ENCODE results near the gene SERPINA1. TPM values are rescaled to one million over a fixed set of nuclear protein-coding genes. Genes with fewer than 3 reads are reported as not detected.

SERPINA1 gene
- total and polyA plus RNA-seq, 2 of the 13 experiments (the other 11 are each of a cell fraction or from before 2014, with no cell fraction given), result 3,266 to 11,015 TPM

DNA sequence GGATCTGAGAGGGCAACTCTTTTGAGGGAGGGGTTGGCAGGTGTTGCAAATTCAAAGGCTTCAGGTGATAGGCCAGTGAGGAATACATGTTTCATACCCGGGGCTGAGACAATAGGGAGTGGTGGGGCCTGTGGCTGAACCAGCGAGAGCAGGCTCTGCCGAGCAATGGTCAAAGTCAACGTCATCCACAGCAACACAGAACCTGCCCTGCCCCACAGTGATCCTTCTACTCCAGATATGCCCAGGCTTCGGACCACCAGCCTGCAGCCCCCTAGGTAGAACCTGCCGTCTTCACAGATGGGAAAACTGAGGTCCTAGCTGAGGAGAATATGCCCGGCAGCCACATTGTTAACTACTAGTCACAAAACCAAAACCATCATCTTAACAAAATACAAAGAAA, 4.1 kb downstream of the SERPINA1 start (continued):
- TF ChIP-seq ZSCAN25 (CRISPR knock-in tag; IDR thresholded peaks at IDR 0.05), result no peak
- TF ChIP-seq MAZ (IDR thresholded peaks at IDR 0.05; ENCODE audit: borderline replicate concordance, low read depth, low read length), result no peak
- 0 out of 2 replicates have a peak, but pooled peaks have one; percentile 36 for TF ChIP-seq MAZ (CRISPR knock-in tag; IDR thresholded peaks at IDR 0.05; ENCODE audit: low read depth)
- peak; percentile 71; the same call in 1 of the 2 replicates for TF ChIP-seq HNRNPL (IDR thresholded peaks at IDR 0.05; ENCODE audit: low read depth, low read length)
- TF ChIP-seq RFXANK (CRISPR knock-in tag; IDR thresholded peaks at IDR 0.05), result no peak
- TF ChIP-seq ZNF660 (CRISPR knock-in tag; IDR thresholded peaks at IDR 0.05; ENCODE audit: borderline replicate concordance, low read depth), result no peak
- no peak for TF ChIP-seq ZNF12 (CRISPR knock-in tag; IDR thresholded peaks at IDR 0.05)
- TF ChIP-seq, protein P1, sequence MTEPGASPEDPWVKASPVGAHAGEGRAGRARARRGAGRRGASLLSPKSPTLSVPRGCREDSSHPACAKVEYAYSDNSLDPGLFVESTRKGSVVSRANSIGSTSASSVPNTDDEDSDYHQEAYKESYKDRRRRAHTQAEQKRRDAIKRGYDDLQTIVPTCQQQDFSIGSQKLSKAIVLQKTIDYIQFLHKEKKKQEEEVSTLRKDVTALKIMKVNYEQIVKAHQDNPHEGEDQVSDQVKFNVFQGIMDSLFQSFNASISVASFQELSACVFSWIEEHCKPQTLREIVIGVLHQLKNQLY (CRISPR knock-in tag; IDR thresholded peaks at IDR 0.05), result no peak
- TF ChIP-seq CAMTA2 (CRISPR knock-in tag; IDR thresholded peaks at IDR 0.05; ENCODE audit: borderline replicate concordance), result no peak
- TF ChIP-seq, protein P2, sequence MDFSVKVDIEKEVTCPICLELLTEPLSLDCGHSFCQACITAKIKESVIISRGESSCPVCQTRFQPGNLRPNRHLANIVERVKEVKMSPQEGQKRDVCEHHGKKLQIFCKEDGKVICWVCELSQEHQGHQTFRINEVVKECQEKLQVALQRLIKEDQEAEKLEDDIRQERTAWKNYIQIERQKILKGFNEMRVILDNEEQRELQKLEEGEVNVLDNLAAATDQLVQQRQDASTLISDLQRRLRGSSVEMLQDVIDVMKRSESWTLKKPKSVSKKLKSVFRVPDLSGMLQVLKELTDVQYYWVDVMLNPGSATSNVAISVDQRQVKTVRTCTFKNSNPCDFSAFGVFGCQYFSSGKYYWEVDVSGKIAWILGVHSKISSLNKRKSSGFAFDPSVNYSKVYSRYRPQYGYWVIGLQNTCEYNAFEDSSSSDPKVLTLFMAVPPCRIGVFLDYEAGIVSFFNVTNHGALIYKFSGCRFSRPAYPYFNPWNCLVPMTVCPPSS (IDR thresholded peaks at IDR 0.05), result no peak
- TF ChIP-seq, protein P3, sequence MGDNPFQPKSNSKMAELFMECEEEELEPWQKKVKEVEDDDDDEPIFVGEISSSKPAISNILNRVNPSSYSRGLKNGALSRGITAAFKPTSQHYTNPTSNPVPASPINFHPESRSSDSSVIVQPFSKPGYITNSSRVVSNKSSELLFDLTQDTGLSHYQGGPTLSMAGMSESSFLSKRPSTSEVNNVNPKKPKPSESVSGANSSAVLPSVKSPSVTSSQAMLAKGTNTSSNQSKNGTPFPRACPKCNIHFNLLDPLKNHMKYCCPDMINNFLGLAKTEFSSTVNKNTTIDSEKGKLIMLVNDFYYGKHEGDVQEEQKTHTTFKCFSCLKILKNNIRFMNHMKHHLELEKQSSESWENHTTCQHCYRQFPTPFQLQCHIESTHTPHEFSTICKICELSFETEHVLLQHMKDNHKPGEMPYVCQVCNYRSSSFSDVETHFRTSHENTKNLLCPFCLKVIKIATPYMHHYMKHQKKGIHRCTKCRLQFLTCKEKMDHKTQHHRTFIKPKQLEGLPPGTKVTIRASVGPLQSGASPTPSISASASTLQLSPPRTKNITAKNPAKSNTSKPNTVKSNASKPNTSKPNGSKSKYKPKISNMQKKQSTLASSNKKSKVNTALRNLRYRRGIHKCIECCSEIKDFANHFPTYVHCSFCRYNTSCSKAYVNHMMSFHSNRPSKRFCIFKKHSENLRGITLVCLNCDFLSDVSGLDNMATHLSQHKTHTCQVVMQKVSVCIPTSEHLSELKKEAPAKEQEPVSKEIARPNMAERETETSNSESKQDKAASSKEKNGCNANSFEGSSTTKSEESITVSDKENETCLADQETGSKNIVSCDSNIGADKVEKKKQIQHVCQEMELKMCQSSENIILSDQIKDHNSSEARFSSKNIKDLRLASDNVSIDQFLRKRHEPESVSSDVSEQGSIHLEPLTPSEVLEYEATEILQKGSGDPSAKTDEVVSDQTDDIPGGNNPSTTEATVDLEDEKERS (CRISPR knock-in tag; IDR thresholded peaks at IDR 0.05), result 0 out of 2 replicates have a peak, but pooled peaks have one; percentile 39
- TF ChIP-seq TRIM24 (CRISPR knock-in tag; IDR thresholded peaks at IDR 0.05), result no peak
- no peak for TF ChIP-seq NFE2L2 (IDR thresholded peaks at IDR 0.05; ENCODE audit: low read length)
- peak; percentile 41; the same call in 1 of the 2 replicates for TF ChIP-seq ZNF788 (CRISPR knock-in tag; IDR thresholded peaks at IDR 0.05; ENCODE audit: borderline replicate concordance)
- TF ChIP-seq REL (CRISPR knock-in tag; conservative IDR thresholded peaks at IDR 0.05), result no peak
- no peak for TF ChIP-seq HMG20A (CRISPR knock-in tag; IDR thresholded peaks at IDR 0.05; ENCODE audit: borderline replicate concordance)
- no peak for TF ChIP-seq FOXA3 (CRISPR knock-in tag; IDR thresholded peaks at IDR 0.05)
- TF ChIP-seq, protein P4, sequence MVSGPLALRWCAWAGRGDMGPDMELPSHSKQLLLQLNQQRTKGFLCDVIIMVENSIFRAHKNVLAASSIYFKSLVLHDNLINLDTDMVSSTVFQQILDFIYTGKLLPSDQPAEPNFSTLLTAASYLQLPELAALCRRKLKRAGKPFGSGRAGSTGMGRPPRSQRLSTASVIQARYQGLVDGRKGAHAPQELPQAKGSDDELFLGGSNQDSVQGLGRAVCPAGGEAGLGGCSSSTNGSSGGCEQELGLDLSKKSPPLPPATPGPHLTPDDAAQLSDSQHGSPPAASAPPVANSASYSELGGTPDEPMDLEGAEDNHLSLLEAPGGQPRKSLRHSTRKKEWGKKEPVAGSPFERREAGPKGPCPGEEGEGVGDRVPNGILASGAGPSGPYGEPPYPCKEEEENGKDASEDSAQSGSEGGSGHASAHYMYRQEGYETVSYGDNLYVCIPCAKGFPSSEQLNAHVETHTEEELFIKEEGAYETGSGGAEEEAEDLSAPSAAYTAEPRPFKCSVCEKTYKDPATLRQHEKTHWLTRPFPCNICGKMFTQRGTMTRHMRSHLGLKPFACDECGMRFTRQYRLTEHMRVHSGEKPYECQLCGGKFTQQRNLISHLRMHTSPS (CRISPR knock-in tag; IDR thresholded peaks at IDR 0.05; ENCODE audit: low read depth), result no peak
- no peak for TF ChIP-seq BCL6 (CRISPR knock-in tag; IDR thresholded peaks at IDR 0.05)
- TF ChIP-seq ZMYM4 (CRISPR knock-in tag; IDR thresholded peaks at IDR 0.05), result no peak
- TF ChIP-seq, protein P5, sequence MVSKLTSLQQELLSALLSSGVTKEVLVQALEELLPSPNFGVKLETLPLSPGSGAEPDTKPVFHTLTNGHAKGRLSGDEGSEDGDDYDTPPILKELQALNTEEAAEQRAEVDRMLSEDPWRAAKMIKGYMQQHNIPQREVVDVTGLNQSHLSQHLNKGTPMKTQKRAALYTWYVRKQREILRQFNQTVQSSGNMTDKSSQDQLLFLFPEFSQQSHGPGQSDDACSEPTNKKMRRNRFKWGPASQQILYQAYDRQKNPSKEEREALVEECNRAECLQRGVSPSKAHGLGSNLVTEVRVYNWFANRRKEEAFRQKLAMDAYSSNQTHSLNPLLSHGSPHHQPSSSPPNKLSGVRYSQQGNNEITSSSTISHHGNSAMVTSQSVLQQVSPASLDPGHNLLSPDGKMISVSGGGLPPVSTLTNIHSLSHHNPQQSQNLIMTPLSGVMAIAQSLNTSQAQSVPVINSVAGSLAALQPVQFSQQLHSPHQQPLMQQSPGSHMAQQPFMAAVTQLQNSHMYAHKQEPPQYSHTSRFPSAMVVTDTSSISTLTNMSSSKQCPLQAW (CRISPR knock-in tag; IDR thresholded peaks at IDR 0.05), result no peak
- TF ChIP-seq, protein P6, sequence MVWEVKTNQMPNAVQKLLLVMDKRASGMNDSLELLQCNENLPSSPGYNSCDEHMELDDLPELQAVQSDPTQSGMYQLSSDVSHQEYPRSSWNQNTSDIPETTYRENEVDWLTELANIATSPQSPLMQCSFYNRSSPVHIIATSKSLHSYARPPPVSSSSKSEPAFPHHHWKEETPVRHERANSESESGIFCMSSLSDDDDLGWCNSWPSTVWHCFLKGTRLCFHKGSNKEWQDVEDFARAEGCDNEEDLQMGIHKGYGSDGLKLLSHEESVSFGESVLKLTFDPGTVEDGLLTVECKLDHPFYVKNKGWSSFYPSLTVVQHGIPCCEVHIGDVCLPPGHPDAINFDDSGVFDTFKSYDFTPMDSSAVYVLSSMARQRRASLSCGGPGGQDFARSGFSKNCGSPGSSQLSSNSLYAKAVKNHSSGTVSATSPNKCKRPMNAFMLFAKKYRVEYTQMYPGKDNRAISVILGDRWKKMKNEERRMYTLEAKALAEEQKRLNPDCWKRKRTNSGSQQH (CRISPR knock-in tag; IDR thresholded peaks at IDR 0.05; ENCODE audit: low read depth), result 0 out of 2 replicates have a peak, but pooled peaks have one; percentile 28
